ENCODE data around the gene NKAP.

- TF ChIP-seq POLR2A (IDR thresholded peaks at IDR 0.05; ENCODE audit: low read depth, low read length): no peak
- TF ChIP-seq POLR2AphosphoS5 (IDR thresholded peaks at IDR 0.05; ENCODE audit: low read depth, low read length): no peak
- no peak for TF ChIP-seq TAF1 (IDR thresholded peaks at IDR 0.05; ENCODE audit: borderline replicate concordance, low read depth, low read length)
Observed at GRCh38 chrX:119989905-119990555, 46.5 kb upstream of the NKAP start.
